ENCODE measurements around the gene DYNC2H1.

Gene DYNC2H1

DNA sequence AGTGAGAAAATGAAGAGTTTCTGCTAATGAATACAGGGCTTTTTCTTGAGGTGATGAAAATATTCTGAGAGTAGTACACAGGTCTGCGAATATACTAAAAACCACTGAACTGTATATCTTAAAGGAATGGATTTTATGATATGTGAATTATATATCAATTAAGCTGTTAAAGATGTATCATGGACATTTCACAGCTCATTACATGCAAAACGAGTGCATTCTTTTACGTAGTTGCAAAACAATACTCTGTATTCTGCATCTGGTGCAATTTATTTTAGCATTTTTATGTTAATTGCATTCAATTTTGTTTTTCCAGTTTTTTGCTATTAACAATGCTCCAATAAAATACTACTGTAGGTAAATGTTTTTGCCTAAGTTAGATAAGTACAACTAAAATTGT is 411.6 kb downstream of the DYNC2H1 start:
- FAIRE-seq (no peak), DNase-seq (ENCODE audit: insufficient read length, low spot score) (no peak)
- TF ChIP-seq, protein P1, sequence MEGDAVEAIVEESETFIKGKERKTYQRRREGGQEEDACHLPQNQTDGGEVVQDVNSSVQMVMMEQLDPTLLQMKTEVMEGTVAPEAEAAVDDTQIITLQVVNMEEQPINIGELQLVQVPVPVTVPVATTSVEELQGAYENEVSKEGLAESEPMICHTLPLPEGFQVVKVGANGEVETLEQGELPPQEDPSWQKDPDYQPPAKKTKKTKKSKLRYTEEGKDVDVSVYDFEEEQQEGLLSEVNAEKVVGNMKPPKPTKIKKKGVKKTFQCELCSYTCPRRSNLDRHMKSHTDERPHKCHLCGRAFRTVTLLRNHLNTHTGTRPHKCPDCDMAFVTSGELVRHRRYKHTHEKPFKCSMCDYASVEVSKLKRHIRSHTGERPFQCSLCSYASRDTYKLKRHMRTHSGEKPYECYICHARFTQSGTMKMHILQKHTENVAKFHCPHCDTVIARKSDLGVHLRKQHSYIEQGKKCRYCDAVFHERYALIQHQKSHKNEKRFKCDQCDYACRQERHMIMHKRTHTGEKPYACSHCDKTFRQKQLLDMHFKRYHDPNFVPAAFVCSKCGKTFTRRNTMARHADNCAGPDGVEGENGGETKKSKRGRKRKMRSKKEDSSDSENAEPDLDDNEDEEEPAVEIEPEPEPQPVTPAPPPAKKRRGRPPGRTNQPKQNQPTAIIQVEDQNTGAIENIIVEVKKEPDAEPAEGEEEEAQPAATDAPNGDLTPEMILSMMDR (IDR thresholded peaks at IDR 0.05; ENCODE audit: insufficient read depth, missing control alignments), result no peak

DNA sequence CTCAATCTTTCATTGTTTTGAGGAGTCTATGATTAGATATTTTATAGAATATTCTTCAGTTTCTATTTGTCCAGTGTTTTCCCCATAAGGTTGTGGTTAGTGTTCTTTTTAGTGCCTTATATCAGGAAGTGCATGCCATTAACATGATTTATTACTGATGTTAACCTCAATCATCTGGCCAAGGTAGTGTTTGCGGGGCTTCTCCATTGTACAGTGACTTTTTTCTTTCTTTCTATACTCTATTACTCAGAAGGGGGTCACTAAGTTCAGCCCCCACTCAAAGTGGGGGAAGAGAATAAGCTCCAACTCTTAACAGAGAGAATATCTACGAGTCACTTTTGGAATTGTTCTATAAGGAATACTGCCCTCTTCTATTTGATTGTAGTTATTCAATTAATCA is 415.8 kb downstream of the DYNC2H1 start:
- FAIRE-seq (no peak), DNase-seq (ENCODE audit: insufficient read length, low spot score) (no peak)
- TF ChIP-seq, protein P1 (IDR thresholded peaks at IDR 0.05; ENCODE audit: insufficient read depth, missing control alignments), result no peak

DNA sequence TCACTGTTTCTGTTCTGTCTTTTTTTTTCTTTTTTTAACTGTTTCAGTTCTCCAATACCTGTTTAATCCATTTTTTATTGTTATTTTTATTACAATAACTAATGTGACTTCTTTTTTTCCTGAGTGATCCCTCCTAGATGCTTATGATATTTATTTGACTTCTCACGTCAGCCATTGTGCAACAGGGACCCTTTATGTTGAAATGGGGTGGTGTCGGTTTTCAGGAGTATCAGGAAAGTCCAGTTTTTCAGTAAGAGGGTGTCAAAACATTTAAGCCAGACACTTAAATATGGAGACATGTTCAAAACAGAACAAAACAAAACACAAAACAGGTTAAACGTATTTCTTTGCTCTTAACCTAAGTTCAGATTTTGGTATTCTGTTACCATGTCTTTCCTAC is 418.8 kb downstream of the DYNC2H1 start:
- TF ChIP-seq, protein P1 (IDR thresholded peaks at IDR 0.05; ENCODE audit: insufficient read depth, missing control alignments), result no peak
- FAIRE-seq (peak; percentile 90), DNase-seq (ENCODE audit: insufficient read length, low spot score) (no peak)

DNA sequence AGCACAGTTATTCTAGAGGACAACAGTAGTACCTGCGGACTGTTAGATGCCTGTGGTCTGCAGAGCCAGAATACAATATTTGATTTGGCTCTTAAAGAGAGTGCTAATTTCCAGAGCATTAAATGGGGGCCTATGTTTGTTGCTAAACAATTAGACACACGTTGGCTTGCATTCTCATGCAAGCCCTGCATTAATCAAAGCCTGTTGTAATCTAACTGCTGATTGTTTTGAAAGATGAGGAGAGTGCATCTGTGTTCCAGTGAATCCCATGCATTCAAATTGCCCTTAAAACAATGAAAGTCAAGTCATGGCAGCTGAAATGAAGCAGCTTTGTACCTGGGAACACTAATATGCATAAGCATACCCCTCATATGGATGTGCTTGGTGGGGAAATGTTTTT is 419.4 kb downstream of the DYNC2H1 start:
- no peak for DNase-seq (ENCODE audit: insufficient read length, low spot score)
- no peak for FAIRE-seq
- TF ChIP-seq, protein P1 (IDR thresholded peaks at IDR 0.05; ENCODE audit: insufficient read depth, missing control alignments), result no peak

DNA sequence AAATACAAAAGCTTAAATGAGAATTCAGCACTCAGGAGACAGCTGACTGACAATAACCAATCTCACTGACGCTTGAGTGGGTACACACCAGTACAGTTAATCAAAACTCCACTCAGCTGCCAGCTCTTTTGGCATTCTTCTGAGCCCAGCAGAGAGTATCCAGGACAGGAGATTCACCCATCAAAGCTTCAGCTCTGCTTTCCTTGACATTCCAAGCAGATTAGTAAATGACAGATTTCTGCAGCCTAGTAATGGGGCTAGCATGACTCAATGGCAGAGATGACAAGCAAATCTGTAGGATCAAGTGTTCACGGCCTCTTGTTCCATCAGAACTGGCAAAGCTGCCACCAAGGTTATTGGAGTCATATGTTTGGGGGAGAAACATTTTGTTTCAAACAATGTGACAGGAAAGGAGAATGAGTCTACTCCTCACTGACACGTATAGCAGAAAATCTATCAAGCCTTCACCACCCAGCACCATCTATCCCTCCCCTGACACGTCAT is 420.0 kb downstream of the DYNC2H1 start:
- TF ChIP-seq, protein P1 (IDR thresholded peaks at IDR 0.05; ENCODE audit: insufficient read depth, missing control alignments), result no peak
- FAIRE-seq, result no peak
- DNase-seq (ENCODE audit: insufficient read length, low spot score), result no peak
